Vein endothelial cell (primary cell): ENCODE data around the gene TIMM21. TPM values are rescaled to one million over a fixed set of nuclear protein-coding genes. Genes with fewer than 3 reads are reported as not detected.

ENCODE experiments used
- total RNA-seq: library from RNA; depleted of rRNA; stranded (reverse); fragments of >200 nt; gene quantifications from 2 replicates; pipeline ENCODE4 v1.2.3, GENCODE V29; 2012

TIMM21 gene, protein sequence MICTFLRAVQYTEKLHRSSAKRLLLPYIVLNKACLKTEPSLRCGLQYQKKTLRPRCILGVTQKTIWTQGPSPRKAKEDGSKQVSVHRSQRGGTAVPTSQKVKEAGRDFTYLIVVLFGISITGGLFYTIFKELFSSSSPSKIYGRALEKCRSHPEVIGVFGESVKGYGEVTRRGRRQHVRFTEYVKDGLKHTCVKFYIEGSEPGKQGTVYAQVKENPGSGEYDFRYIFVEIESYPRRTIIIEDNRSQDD
- total RNA-seq = 22.4 and 23.8 TPM in 2 replicates

DNA sequence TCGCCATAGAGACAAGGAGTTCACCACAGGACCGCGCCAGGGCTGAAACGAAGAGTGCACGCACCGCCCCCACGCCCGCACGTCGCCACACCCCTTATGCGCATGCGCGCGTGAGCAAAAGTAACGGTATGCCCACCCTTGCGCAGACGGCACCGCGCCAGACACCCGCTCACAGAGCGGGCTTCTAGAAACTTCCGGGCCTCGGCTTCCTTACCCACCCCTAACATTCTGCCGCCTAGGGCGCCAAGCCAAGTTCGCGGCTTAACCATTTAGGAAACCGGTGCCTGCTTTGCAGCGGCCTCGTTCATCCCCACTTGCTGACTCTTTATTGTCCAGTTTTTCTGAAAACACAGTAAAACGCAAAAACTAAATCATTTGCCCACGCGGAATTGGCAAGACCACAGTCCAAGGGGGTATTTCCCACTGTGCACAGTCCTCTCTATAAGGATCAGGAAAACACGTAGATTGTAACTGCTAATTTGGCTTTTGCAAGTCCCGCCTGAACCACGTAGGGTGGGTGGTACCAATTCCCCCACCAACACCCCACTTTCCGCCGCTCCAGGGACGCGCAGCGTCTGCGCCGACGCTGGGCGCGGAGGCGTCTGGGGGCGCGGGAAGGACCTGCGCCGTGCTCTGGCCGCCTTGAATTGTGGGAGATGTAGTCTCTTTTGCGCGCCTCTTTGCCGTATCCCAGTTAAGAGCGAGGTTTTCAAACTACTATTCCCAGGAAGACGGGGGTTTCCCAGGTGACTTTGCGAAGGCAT lies at the start of gene TIMM21, which contains the start of gene FBXO15:
Gene TIMM21 (plus strand): TSS at position 745 of the 764 bp plus-strand sequence. CDS start 286 bp downstream, outside the sequence.
Gene FBXO15 (minus strand): TSS at position 56 of the 764 bp plus-strand sequence. CDS start 49 bp downstream, at position 7.

Other genes with a start within 250 kb of the TIMM21 start
- gene FBXO15, start 689 bp upstream of the TIMM21 start, total RNA-seq = under 0.01 TPM in 1 of 2 replicates, not detected in the other
- gene CYB5A, start 143.4 kb downstream of the TIMM21 start, total RNA-seq = 32.8 and 34.9 TPM in 2 replicates
- not detected in 2 replicates for gene C18orf63, start 167.3 kb downstream of the TIMM21 start, total RNA-seq